K562 treated with DMSO at 1 percent for 48 hours (cell line): ENCODE data around the gene EXO5. TPM values are rescaled to one million over a fixed set of nuclear protein-coding genes. Genes with fewer than 3 reads are reported as not detected.

Experiments
- total RNA-seq: library from RNA; unstranded; fragments of 300-600 nt; gene quantifications from 2 replicates; pipeline ENCODE4 v1.2.3, GENCODE V29; 2022; ENCODE audit warnings: low replicate concordance; ENCODE audit errors: extremely low read depth

The EXO5 gene
- not detected in 2 replicates for total RNA-seq

DNA sequence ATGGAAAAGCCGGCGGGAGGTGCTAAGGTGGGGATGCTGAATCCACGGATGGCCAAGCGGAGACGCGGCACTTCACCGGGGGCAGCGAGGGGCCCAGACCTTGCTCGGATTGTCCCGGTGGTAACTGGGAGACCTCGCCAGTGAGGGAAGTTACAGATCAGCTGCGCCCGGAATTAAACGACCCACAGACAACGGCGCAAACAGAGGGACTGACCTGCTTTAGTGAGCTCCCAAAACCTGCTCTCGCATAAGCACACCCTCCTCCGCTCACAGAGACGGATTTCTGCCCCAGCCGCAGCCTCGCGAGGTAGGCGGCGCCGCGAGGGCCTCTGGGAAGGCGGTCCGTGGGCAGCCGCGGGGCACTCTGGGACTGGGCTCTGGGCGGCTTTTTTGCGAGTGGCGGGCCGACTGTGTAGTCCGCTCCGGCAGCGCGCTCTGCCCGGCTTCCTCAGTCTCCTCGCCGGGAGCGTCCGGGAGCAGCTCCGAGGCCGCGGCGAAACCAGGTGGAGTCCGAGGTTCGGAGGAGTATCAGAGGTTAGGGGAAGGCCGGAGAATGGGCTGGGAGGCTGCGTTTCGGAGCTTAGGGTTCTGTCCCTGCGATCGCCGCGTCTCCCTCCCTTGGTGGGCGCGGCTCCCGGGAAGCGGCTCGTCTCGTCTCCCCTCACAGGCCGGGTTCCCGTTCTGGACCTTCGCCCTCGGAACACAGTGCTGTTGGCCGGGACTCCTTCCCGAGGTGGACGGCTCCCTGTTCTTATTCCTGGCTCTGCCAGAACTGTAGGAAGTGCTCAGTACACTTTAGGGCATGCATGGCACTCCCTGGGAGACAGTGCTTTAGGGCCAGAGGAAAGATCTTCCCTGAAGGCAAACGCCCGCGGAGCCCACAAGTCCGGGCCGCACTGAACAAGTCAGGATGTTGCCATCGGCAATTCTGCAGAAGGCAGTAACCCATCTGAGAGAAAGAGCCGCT, at the start of gene EXO5:
TSS of gene EXO5 (plus strand) at position 393 of the 967 bp plus-strand sequence. CDS start 5,778 bp downstream, outside the sequence.

DNA sequence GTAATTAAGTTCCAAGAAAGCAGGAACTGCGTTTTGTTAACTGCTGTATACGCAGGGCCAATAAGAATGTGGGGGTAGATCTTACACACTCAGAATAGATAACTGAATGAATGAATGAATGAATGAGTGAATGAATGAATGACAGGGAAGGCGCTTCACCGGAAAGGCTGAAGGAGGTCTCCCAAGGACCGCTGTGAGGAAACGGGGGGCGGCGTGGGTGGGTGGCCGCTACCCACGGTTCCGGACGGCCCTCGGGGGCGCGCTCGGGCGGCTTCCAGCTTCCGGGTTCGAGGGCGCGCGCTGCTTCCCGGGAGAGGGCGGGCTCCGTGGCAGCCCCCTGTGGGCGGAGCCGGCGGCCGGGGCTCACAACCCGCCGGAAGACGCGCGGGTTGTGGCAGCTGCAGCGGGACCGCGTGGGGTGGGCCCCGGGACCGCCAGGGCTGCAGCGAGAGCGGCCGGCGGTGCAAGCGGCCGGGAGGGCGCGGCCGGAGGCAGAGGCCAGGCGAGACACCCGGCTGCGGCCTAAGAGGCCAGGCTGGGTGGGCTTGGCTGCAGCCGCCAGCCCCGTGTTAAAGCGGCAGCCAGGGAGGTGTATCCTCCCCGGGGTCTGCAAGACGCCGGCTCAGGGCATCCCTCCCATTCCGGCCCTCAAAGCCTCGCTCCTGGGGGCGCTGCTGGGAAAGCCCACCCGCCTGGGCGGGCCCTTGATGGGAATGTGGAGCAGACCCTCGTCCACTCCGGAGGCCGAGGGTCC, 31.5 kb upstream of the EXO5 start, which contains the start of gene ZFP69:
TSS of gene ZFP69 (plus strand) at position 367 of the 754 bp plus-strand sequence. CDS start 2,072 bp downstream, outside the sequence.

GRCh38 chr1:40531381-40532061, 23.0 kb downstream of the EXO5 start, which contains the start of gene ZNF684:
ZNF684 (plus strand) TSS chr1:40531637; CDS start chr1:40533167, 1,530 bp downstream.

Other genes with a start within 250 kb of the EXO5 start
- not detected in 2 replicates for gene COL9A2, start 191.5 kb upstream of the EXO5 start, total RNA-seq
- 156 TPM in 1 of 2 replicates, not detected in the other for gene SMAP2, start 135.0 kb upstream of the EXO5 start, total RNA-seq
- gene ZFP69B, start 58.3 kb upstream of the EXO5 start, total RNA-seq, result not detected in 2 replicates
- gene ZFP69, start 31.5 kb upstream of the EXO5 start, total RNA-seq, result not detected in 2 replicates
- not detected in 2 replicates for gene ZNF684, start 22.9 kb downstream of the EXO5 start, total RNA-seq
- not detected in 2 replicates for gene RIMS3, start 156.9 kb downstream of the EXO5 start, total RNA-seq
- gene NFYC, start 182.9 kb downstream of the EXO5 start, total RNA-seq, result not detected in 2 replicates